ENCODE measurements around the gene PRKCQ.

- TF ChIP-seq CTCF (IDR thresholded peaks at IDR 0.05; ENCODE audit: low read depth, low read length): no peak
- no peak for TF ChIP-seq POLR2A (IDR thresholded peaks at IDR 0.05; ENCODE audit: extremely low read depth, insufficient read length)
- TF ChIP-seq MYC (IDR thresholded peaks at IDR 0.05; ENCODE audit: low read depth, low read length): no peak
- no peak for TF ChIP-seq MAX (IDR thresholded peaks at IDR 0.05; ENCODE audit: low read depth, low read length)
Measured at GRCh38 chr10:6465854-6466601, 114.0 kb downstream of the PRKCQ start.
